K562 (cell line): ENCODE data around the gene MED16. TPM values are rescaled to one million over a fixed set of nuclear protein-coding genes. Genes with fewer than 3 reads are reported as not detected.
A peak's percentile ranks its signal among the peaks of the same experiment; 100 is the strongest.

Experiments
- ASH1L ChIP-seq: fragments of 450-650 bp; IDR thresholded peaks from 2 replicates; pipeline ENCODE4 v1.6.1; 2018; ENCODE audit warnings: borderline replicate concordance, mild to moderate bottlenecking, low read depth; ENCODE audit not compliant: partially characterized antibody
- CBX1 ChIP-seq: sonication (generic); IDR thresholded peaks from 2 replicates; pipeline ENCODE4 v1.6.1; 2016; ENCODE audit warnings: antibody characterized with exemption, low read depth, mild to moderate bottlenecking
- CHCHD3 ChIP-seq: fragments of 250-450 bp; sonication (Bioruptor Pico); IDR thresholded peaks from 2 replicates; pipeline ENCODE4 v2.1.2; 2022; ENCODE audit warnings: mild to moderate bottlenecking
- FOXA3 ChIP-seq, 2 experiments: fragments of 450-650 bp in 1 of 2; sonication (generic) in 1 of 2; formaldehyde crosslinking; IDR thresholded peaks in 1 of 2; conservative IDR thresholded peaks in 1 of 2; 2 replicates each; pipeline versions ENCODE4 v1.4.0 to v1.8.0; 2020 to 2022; ENCODE audit warnings: mild to moderate bottlenecking in 2 of 2, missing genetic modification reagents in 1 of 2
- FOXJ3 ChIP-seq: sonication (generic); formaldehyde crosslinking; IDR thresholded peaks from 2 replicates; pipeline ENCODE4 v1.4.0; 2020; ENCODE audit warnings: mild to moderate bottlenecking, missing genetic modification reagents
- HDAC6 ChIP-seq: IDR thresholded peaks from 2 replicates; pipeline ENCODE4 v1.6.1; 2012; ENCODE audit warnings: low read depth, mild to moderate bottlenecking, control low read depth, inconsistent platforms, low read length, moderate library complexity
- HMGN3 ChIP-seq: IDR thresholded peaks from 2 replicates; pipeline ENCODE4 v1.6.1; 2011; ENCODE audit warnings: borderline replicate concordance, low read depth, mild to moderate bottlenecking, mixed read lengths, low read length; ENCODE audit not compliant: insufficient read length; ENCODE audit errors: extremely low read depth
- KLF16 ChIP-seq: IDR thresholded peaks from 2 replicates; pipeline ENCODE4 v1.6.1; 2016; ENCODE audit warnings: antibody characterized with exemption
- NFIX ChIP-seq: fragments of 250-450 bp; sonication (Bioruptor Pico); IDR thresholded peaks from 2 replicates; pipeline ENCODE4 v1.4.0; 2020; ENCODE audit warnings: low read depth, mild to moderate bottlenecking, moderate library complexity
- NONO ChIP-seq, 2 experiments: fragments of 200-400 bp in 1 of 2; fragments of 450-650 bp in 1 of 2; formaldehyde crosslinking in 1 of 2; IDR thresholded peaks; 2 replicates each; pipeline ENCODE4 v1.6.1; 2017; ENCODE audit warnings: low read depth in 2 of 2, mild to moderate bottlenecking in 2 of 2, moderate library complexity in 2 of 2, low read length in 1 of 2
- PHF21A ChIP-seq: fragments of 450-650 bp; IDR thresholded peaks from 2 replicates; pipeline ENCODE4 v1.6.1; 2017; ENCODE audit warnings: low read depth, borderline replicate concordance
- RBM22 ChIP-seq: fragments of 200-400 bp; formaldehyde crosslinking; IDR thresholded peaks from 2 replicates; pipeline ENCODE4 v1.6.1; 2018; ENCODE audit warnings: low read length, low read depth; ENCODE audit not compliant: poor library complexity, severe bottlenecking
- SIX5 ChIP-seq, 2 experiments: IDR thresholded peaks; 2 replicates each; pipeline ENCODE4 v1.6.1; 2011; ENCODE audit warnings: low read length in 2 of 2, borderline replicate concordance in 1 of 2, low read depth in 1 of 2, mild to moderate bottlenecking in 1 of 2, moderate library complexity in 1 of 2; ENCODE audit not compliant: insufficient read depth in 1 of 2
- YY1 ChIP-seq, 3 experiments: IDR thresholded peaks; 2 replicates each; pipeline ENCODE4 v1.6.1; 2011; ENCODE audit warnings: low read length in 2 of 3, mild to moderate bottlenecking in 2 of 3, moderate library complexity in 2 of 3, borderline replicate concordance in 1 of 3, control low read depth in 1 of 3, low read depth in 1 of 3; ENCODE audit not compliant: insufficient read depth in 3 of 3, insufficient replicate concordance in 2 of 3, control insufficient read depth in 1 of 3, insufficient read length in 1 of 3; ENCODE audit errors: extremely low read depth in 1 of 3
- polyA plus RNA-seq, 8 experiments: library from polyadenylated mRNA; depleted of rRNA in 4 of 8; stranded (reverse) in 5 of 8; unstranded in 3 of 8; fragments of >200 nt; fragmentation: Nextera tagmentation in 2 of 8; fragmentation: Illumina TruSeq in 1 of 8; extraction: Ambion mirVana in 2 of 8; extraction: Trizol in 1 of 8; gene quantifications; 2 replicates each; pipeline versions ENCODE4 v1.2.1 to v1.2.3, GENCODE V29; 2011 to 2014; ENCODE audit warnings: inconsistent platforms in 1 of 8, missing spikeins in 1 of 8
- total RNA-seq, 7 experiments: library from RNA; depleted of rRNA in 6 of 7; stranded (reverse); fragments of >200 nt in 6 of 7; fragmentation: Illumina TruSeq in 2 of 7; extraction: Trizol in 2 of 7; gene quantifications; 2 replicates each; pipeline versions ENCODE4 v1.2.1 to v1.2.3, GENCODE V29; 2011 to 2021; ENCODE audit warnings: low replicate concordance in 1 of 7
- TF ChIP-seq, protein P1 (sequence below): fragments of 250-450 bp; sonication (Bioruptor Pico); IDR thresholded peaks from 2 replicates; pipeline ENCODE4 v1.5.0; 2020; ENCODE audit warnings: mild to moderate bottlenecking
- TF ChIP-seq, protein P2 (sequence below), 2 experiments: fragments of 200-800 bp in 1 of 2; sonication (Bioruptor generic) in 1 of 2; sonication (generic) in 1 of 2; formaldehyde crosslinking in 1 of 2; IDR thresholded peaks in 1 of 2; conservative IDR thresholded peaks in 1 of 2; 2 replicates each; pipeline versions ENCODE4 v1.5.0 to v1.6.1; 2016 to 2020; ENCODE audit warnings: missing compliant biosample characterization in 1 of 2, missing genetic modification characterization in 1 of 2, missing genetic modification reagents in 1 of 2
- TF ChIP-seq, protein P3 (sequence below): sonication (generic); formaldehyde crosslinking; IDR thresholded peaks from 2 replicates; pipeline ENCODE4 v1.8.0; 2022; ENCODE audit warnings: mild to moderate bottlenecking, missing genetic modification reagents, borderline replicate concordance
- TF ChIP-seq, protein P4 (sequence below): fragments of 250-450 bp; sonication (Bioruptor Pico); IDR thresholded peaks from 2 replicates; pipeline ENCODE4 v1.4.0; 2020; ENCODE audit warnings: mild to moderate bottlenecking, moderate library complexity

MED16 gene
- total and polyA plus RNA-seq, 9 of the 15 experiments (the other 6 are each of a cell fraction or from before 2014, with no cell fraction given) = 0.89 to 59.9 (median 8.6) TPM

DNA sequence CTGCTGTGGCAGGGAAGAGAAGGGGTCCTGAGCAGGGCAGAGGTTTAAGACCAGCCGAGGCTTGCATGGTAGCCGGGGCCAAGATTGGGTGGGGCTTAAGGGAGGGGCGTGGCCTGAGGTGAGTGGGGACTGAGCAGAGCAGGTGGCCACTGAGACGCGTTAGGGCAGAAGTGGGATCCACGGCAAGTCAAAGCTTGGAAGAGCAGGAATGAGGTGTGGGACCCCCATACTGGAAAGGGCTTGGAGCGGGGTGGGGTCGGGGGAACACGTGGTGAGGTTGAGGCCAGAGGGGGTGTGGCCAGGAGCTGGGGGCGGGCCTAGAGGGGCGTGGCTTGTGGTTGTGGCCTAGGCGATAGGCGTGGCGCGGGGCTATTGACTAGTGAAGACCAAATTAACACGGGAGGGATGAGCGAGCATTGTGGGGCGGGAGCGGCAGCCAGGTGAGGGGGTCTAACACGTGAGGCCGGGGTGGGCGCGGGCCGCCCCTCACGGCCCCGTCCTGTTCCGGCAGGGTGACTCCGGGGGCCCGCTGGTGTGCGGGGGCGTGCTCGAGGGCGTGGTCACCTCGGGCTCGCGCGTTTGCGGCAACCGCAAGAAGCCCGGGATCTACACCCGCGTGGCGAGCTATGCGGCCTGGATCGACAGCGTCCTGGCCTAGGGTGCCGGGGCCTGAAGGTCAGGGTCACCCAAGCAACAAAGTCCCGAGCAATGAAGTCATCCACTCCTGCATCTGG lies 30.2 kb downstream of the MED16 start (continued):
- TF ChIP-seq YY1 (IDR thresholded peaks at IDR 0.05; ENCODE audit: borderline replicate concordance in 1 of 3, control insufficient read depth in 1 of 3, extremely low read depth in 1 of 3, insufficient read depth in 3 of 3, insufficient read length in 1 of 3, insufficient replicate concordance in 2 of 3, low read depth in 1 of 3, low read length in 2 of 3) (no peak), ASH1L (no peak), NFIX (no peak), HDAC6 (no peak), CBX1 (peak; percentile 80), FOXA3 (CRISPR knock-in tag; conservative IDR thresholded peaks at IDR 0.05 in 1 of 2, IDR thresholded peaks at IDR 0.05 in 1 of 2) (peak in 1 of 2 experiments; percentile 85; a peak in 2 of 4 replicates), SIX5 (IDR thresholded peaks at IDR 0.05; ENCODE audit: borderline replicate concordance in 1 of 2, insufficient read depth in 1 of 2, low read depth in 1 of 2, low read length in 2 of 2) (no peak), PHF21A (no peak), HMGN3 (peak; percentile 40), NONO (IDR thresholded peaks at IDR 0.05; ENCODE audit: low read depth in 2 of 2, low read length in 1 of 2) (peak in 1 of 2 experiments; percentile 29; a peak in 1 of 4 replicates), CHCHD3 (no peak), KLF16 (no peak), FOXJ3 (CRISPR knock-in tag) (no peak), RBM22 (no peak)
- TF ChIP-seq, protein P1, sequence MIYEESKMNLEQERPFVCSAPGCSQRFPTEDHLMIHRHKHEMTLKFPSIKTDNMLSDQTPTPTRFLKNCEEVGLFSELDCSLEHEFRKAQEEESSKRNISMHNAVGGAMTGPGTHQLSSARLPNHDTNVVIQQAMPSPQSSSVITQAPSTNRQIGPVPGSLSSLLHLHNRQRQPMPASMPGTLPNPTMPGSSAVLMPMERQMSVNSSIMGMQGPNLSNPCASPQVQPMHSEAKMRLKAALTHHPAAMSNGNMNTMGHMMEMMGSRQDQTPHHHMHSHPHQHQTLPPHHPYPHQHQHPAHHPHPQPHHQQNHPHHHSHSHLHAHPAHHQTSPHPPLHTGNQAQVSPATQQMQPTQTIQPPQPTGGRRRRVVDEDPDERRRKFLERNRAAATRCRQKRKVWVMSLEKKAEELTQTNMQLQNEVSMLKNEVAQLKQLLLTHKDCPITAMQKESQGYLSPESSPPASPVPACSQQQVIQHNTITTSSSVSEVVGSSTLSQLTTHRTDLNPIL (CRISPR knock-in tag) = no peak
- TF ChIP-seq, protein P2, sequence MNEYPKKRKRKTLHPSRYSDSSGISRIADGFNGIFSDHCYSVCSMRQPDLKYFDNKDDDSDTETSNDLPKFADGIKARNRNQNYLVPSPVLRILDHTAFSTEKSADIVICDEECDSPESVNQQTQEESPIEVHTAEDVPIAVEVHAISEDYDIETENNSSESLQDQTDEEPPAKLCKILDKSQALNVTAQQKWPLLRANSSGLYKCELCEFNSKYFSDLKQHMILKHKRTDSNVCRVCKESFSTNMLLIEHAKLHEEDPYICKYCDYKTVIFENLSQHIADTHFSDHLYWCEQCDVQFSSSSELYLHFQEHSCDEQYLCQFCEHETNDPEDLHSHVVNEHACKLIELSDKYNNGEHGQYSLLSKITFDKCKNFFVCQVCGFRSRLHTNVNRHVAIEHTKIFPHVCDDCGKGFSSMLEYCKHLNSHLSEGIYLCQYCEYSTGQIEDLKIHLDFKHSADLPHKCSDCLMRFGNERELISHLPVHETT (CRISPR knock-in tag; conservative IDR thresholded peaks at IDR 0.05 in 1 of 2, IDR thresholded peaks at IDR 0.05 in 1 of 2) = peak in 1 of 2 experiments; percentile 56; a peak in 1 of 4 replicates
- TF ChIP-seq, protein P3, sequence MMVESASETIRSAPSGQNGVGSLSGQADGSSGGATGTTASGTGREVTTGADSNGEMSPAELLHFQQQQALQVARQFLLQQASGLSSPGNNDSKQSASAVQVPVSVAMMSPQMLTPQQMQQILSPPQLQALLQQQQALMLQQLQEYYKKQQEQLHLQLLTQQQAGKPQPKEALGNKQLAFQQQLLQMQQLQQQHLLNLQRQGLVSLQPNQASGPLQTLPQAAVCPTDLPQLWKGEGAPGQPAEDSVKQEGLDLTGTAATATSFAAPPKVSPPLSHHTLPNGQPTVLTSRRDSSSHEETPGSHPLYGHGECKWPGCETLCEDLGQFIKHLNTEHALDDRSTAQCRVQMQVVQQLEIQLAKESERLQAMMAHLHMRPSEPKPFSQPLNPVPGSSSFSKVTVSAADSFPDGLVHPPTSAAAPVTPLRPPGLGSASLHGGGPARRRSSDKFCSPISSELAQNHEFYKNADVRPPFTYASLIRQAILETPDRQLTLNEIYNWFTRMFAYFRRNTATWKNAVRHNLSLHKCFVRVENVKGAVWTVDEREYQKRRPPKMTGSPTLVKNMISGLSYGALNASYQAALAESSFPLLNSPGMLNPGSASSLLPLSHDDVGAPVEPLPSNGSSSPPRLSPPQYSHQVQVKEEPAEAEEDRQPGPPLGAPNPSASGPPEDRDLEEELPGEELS (CRISPR knock-in tag) = 0 out of 2 replicates have a peak, but pooled peaks have one; percentile 44
- TF ChIP-seq, protein P4, sequence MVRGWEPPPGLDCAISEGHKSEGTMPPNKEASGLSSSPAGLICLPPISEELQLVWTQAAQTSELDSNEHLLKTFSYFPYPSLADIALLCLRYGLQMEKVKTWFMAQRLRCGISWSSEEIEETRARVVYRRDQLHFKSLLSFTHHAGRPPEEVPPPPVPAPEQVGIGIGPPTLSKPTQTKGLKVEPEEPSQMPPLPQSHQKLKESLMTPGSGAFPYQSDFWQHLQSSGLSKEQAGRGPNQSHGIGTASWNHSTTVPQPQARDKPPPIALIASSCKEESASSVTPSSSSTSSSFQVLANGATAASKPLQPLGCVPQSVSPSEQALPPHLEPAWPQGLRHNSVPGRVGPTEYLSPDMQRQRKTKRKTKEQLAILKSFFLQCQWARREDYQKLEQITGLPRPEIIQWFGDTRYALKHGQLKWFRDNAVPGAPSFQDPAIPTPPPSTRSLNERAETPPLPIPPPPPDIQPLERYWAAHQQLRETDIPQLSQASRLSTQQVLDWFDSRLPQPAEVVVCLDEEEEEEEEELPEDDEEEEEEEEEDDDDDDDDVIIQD (CRISPR knock-in tag) = no peak
